NCI-H146 (cell line): ENCODE measurements around the gene ADAM33.

Experiments used
- DNase-seq: peaks from one replicate; lab custom pipeline; 2025; lab: John Stamatoyannopoulos, UW

Gene ADAM33

DNA sequence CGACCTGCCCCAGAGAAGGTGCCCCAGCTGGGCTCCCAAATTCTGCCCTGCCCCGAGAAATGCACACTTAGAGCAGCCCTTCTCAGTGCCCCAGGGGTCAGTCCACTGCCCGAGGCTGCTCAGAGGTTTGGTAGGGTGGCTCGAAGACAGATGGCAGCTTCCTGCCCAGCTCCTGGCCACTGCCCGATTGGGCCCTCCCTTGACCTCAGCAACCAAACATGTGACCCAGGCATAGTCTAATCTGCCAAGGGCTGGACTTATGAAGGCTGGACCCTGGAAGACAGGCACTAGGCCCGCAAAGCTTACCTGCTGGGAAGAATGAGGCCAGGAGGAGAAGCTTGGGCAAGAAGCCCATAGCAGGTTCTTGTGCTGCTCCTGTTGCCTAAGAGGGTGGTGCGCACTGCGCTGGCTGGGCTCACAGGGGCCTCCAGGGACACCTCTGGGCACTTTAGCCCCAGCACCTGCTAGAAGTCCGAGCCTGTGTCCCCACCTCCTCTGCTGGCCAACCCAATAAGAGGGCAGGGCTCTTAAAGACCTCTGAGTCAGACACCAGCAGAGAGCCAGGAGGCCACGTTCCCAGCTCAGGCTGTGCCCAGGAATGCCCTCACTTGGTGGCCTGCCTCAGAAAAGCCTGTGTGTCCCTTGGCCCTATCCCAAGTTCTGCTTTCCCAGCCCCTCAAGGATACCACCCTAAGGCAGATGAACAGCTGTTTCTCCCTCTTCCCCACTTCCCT lies 25.1 kb upstream of the ADAM33 start:
- DNase-seq: no peak

DNA sequence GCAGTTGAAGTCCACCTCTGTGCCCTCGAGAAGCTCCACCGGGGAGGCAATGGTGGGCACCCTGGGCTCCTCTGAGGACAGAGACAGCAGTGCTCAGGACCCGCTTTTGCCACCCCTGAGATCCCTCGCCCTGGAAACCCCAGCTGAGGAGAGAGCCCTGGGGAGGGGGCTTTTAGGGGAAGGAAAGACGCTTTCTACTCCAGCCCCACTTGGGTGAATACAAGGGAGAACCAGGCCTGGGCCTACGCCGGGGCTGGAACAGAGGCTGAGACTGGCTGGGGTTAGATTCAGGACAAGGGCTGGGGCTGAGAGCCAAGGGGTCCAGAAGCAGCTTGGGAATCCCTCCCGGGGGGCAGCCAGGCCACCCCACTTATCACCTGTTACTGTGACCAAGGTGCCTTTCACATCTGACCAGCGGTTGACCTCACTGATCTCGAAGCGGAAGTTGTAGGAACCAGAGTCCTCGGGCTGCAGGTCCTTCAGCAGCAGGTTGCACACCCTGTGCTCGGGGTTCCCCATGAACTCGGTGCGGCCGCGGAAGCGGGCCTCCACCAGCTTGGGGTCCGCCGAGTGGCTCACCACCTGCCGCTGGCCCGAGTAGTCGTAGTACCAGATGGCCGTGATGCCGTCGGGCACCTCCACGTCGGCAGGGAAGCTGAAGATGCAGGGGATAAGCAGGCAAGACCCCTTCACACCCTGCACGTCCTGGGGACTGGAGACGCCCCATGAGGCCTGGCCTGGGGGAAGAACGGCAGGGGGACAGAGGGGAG lies 24.3 kb upstream of the ADAM33 start:
- no peak for DNase-seq

DNA sequence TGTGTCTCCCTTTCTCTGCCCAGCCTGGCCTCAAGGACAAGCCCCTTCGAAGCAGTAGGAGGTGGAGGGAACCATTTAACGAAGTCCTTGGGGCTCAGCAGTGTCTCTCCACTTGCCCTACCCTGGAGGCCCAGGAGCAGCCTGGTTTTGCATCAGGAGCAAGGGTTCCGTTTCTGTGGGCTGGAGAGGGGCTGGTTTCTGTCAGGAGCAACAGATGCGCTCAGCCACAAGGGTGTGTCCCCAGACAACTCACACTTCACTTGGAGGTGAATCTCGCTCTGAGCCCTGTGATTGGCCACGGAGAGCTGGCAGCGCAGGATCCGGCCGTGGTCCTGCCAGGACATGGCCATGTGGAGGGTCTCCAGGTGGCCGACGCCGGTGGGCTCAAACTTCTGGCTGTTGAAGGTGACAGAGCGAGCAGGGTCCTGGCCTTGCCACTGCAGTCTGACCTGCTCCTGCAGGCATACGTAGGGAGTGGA lies 23.7 kb upstream of the ADAM33 start:
- DNase-seq: no peak

DNA sequence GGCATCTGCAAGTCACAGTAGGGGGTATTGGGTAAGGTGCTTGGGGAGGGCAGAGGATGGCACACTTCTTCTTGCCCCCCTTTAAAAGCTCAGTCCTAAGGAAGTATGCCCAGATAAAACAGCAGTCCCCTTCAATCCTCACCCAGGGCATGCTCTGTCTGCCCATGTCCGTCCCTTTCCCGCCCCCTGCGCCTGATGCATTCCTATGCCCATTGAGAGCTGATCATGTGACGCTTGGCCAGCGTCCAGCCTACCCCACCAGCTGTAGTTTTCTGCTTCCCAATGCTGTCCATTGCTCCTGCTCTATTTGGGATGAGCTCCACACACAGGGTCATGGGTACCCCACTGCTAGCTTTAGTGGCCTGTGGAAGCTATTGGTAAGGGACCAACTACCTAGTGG lies 22.3 kb upstream of the ADAM33 start:
- no peak for DNase-seq

DNA sequence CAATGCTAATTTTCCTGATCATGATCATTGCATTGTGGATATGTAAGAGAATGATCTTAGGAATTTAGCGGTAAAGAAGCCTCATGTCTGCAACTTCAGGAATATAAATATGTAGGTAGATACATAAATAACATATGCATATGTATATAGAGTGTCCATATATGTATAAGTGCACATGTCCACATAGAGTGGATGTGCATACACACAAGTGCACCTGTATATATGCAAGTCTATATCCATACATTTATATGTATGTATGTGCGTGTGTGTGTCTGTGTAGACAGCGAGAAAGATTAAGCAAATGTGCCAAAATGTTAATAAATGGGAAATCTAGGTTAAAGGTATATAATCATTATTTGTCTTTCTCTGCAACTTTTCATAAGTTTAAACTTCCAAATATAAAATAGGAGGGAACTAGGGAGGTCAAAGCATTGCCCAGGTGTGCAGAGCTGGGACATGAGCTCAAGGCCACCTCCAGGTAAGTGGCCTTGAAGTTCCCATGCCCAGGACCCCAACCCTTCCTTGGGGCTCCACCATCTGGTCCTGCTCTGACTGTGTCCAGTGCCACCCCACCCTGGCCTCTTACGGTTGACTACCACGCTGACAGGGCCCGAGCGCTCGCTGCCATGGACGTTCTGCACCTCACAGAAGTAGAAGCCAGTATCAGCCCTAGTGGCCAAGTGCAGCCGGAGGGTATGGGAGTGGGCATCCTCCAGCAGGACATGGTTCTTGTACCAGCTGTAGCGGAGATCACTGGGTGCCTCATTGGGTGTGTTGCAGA lies 21.0 kb upstream of the ADAM33 start:
- no peak for DNase-seq

DNA sequence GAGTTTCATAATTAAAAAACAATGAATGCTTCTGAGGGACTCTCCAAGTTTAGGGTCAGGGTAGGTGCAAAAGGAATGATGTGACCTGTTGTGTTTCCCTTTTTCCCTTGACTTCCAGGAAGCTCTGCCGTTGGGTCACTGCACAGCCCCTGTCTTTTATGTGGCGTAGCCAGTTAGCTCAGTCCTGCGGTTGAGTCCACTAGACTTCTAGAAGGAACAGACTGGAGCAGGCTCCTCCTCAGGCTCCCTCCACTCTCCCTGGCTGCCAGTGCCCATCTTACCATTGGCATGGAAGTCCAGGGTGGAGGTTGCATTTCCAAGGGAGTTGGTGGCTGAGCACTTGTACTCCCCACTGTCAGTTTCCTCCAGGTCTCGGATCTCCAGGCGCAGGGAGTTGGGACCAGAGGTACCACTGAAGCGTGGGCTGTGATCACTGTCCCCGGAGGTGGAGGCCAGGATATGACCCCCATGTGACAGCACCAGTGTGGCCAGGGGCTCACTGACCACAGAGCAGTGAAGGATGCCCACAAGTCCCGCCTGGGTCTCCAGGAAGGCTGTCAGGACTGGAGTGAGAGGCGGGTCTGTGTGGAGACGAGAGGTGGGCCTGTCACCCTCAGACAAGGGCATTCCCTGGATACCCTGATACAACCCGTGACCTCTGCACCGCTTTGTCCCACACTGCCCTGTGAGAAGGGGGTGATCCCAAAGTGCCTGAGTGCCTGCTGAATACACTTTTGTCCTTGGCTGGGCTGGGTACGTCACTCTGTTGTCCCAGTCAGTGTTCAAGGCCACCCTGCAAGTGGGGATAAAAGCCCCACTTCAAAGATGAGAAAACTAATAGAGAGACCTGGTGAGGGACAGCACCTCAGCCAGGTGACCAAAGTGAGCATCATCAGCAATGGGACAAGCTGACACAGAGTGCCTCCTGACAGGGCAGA lies 19.5 kb upstream of the ADAM33 start:
- DNase-seq: no peak

DNA sequence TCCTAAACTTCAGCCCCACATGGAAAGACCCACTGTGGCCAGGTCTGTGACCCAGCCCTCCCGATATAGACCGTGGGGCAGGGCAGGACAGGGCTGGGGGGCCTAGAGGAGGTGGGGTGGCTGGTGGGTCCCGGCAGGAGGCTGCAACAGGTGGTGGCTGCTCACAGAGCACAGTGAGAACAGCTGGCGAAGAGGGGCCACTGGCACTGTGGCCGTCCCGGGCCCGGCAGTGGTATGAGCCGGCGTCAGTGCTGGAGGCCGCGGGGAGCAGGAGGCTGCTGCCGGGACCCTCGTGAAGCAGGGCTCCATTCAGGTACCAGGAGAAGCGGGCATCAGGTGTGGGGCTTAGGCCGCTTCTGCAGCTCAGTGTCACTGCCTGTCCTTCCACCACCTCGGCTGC lies 17.2 kb upstream of the ADAM33 start:
- DNase-seq: no peak

DNA sequence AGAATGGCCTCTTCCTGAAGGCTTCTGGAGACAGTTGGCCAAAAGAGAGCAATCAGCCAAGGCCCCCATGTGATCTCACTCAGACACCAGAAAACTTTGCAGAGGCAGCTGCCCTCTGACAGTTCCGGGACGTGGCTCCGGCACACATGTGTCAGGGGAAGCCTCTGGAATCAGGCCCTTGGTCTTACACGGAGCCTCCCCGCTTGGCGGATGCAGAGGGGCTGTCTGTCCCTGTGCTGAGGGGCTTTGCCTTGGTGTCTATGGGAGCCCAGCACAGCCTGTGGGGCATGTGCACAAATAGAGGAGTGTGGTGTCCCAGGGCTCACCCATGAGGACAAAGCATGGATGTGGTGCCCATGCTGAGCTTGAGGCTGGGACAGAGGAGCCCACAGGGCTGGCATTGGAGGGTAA lies 16.8 kb upstream of the ADAM33 start:
- no peak for DNase-seq

DNA sequence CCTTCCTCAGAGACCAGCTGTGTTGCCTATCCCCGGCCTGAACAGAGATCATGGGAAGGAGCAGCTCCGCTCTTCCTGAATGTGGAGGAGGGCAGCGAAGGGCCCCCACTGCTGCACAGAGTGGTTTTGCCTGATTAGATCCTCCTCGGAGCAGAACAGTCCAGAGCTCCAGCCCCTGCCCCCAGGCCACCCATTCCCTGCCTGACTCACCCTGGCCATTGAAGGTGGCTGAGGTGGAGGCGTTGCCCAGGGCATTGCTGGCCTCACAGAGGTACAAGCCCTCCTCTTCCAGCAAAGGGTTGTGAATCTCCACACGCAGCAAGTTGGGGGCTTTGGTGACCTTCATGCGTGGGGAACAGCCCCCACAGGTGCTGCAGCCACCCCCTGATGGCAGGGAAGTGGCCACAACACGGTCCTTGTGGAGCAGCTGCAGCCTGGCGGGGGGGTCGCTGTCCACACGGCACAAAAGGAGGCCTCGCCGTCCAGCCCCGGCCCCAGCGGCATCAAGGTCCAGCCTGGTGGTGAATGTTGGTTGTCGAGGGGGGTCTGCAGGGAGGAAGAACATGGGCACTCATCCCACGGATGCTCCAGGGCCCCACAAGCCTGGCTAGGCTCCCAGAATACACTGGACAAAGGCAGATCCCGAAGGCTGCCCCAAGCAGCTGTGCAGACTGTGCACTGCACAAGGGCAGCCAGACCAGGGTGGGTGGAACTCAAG lies 15.9 kb upstream of the ADAM33 start:
- no peak for DNase-seq

DNA sequence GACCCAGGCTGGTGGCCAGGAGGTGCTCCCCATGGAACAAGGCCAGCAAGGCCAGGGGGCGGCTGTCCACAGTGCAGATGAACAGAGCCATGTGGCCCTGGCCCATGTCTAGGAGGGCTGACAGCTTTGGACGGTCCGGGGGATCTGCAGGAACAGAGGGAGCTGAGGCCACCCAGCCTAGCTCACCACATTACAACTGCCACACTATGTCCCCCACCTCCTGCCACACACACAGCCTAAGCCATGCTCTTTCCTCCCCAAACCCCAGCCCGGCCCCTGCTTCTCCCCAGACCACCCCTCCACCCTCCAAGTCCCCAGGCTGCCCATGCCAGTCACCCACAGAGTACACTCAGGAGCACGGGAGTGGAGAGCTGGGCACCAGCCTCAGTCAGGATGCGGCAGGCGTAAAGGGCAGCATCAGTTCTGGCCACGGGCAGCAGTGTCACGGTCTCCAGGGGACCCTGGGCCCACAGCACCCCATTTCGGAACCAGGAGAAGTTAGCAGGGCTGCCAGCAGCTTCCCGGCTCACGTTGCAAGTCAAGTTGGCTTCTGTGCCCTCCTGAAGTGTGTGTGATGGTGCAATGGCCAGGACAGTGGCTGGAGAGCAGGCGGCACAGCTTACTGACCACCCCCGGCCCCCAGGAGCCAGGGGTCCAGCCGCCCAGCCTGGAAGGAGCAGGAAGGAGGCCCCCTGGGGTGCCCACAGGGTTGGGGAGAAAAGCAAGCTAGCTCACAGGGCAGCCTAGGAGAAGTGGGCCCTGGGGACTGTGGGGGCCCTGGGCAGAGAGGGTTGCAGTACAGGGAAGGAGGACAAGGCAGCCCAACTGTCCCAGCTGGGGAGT lies 15.2 kb upstream of the ADAM33 start:
- DNase-seq: no peak

DNA sequence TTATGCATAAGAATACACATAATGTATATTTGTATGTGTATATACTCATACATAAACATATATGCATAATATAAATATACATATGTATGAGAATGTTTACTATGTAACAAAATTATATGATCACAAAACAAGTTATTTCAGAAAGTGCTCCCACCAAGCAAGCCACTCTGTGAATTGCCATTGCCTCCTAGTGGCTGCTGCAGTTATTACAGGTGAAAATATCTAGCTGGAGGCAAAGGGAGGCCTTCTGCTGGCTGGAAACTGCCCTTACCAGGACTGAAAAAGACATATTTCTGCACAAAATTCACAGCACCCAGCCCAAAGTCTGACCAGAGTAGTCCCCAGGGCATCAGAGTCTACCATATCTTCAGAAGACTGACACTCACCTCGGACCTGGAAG lies 14.4 kb upstream of the ADAM33 start:
- no peak for DNase-seq

DNA sequence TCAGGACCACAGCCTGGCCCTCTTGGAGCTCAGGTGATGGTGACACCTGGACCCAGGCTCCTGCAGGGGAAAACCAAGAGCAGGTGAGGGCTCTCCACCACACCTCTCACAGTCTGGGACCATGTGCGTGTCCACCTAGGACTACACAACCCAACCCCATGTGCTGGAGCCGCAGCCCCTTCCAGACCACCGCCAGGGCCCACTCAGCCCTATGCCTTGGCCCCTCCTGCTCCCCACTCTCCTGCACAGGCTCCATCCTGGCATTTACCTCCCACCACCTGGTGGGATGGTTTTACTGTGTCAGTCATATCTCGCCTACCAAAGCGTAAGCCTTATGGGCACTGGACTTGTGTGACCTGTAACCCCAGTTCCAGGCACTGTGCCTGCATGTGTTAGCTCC lies 13.1 kb upstream of the ADAM33 start:
- DNase-seq: no peak

DNA sequence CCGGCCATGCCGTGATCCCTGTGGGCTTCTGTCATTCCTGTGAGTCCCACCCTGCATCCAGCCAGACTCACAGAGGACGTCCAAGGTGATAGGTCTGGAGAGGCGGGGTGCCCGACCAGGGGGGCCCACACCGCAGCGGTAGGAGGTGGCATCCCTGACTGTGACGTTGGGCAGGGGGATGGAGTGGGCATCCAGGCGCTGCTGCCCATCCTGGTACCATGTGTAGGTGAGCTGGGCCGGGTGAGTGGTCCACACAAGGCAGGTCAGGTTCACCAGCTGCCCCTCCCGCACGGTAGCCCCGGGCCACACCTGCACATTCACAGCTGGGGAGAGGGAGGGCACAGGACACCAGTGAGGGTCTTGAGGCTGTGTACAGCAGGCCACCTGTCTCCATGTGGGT lies 11.6 kb upstream of the ADAM33 start:
- DNase-seq: no peak

DNA sequence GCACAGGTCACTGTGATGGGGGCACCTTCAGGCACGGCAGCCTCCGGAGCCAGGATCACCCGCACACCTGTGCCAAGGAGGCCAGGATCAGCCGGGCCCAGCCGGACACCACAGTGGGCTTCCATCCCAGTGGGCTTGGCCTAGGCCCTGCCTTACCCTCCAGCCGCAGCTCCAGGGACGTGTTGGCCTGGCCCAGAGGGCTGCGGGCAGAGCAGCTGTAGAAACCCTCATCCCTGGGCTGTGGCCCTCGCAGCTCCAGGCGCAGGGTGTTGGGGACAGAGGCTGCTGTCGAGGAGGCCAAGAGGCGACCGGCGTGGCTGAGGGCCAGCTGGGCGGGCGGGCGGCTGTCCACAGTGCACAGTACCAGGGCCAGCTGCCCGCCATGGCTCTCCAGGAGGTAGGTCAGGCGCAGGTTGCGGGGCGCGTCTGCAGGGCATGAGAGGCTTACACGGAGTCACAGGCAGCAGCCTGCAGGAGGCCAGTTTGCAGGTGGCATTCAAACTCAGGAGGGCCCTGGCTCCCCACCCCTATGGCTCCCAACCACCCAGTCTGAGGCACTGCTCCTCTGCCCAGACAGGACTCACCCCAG lies 11.0 kb upstream of the ADAM33 start:
- DNase-seq: no peak

DNA sequence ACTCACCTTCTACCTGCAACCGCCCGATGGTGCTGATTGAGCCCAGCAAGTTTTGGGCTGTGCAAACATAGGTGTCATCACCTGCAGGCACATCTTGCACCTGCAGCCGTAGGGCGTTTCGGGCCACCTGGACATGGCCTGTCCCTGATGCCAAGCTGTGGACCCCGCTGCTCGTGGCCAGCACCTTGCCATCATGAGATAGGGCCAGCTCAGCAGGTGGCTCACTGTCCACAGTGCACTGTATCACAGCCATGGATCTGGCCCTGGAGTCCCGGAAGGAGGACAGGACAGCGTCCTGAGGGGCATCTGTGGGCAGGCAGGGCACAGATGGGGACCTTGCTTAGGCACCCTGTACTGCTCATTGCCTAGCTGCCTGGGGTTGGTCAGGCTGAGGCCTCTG lies 10.1 kb upstream of the ADAM33 start:
- peak; percentile 48 for DNase-seq

DNA sequence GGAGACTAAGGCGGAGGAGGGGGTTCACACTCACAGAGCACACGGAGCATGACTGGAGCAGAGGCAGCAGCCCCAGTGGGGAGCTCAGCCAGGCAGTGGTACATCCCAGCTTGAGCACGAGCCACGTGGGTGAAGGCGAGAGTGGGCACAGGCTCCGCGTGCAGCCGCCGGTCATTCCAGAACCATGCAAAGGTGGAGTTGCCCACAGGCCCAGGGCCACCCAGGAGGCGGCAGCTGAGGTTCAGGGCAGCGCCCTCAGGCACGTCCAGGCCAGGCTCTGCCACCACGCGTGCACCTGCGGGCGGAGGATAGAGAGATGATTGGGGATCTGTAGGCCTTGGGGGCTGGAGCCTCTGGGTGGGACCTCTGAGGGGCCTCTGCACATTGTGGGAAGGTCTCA lies 9.5 kb upstream of the ADAM33 start:
- no peak for DNase-seq

DNA sequence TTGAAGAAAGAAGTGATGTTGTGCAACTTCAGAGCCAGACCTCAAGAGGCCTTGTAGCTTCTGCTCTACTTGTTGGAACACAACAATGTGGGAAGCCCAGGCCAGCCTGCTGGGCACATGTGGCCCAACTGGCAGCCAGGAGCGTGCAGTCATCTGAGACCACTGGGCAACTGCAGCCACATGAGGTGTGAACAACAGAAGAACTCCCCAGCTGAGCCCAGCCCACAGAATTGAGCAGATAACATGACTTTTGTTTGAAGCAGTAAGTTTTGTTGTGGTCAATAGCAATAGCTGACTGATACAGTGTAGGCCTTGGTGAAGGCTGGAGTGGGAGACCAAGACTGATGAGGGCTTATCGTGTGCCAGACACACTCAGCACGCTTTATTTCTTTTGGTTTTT lies 8.6 kb upstream of the ADAM33 start:
- DNase-seq: no peak

DNA sequence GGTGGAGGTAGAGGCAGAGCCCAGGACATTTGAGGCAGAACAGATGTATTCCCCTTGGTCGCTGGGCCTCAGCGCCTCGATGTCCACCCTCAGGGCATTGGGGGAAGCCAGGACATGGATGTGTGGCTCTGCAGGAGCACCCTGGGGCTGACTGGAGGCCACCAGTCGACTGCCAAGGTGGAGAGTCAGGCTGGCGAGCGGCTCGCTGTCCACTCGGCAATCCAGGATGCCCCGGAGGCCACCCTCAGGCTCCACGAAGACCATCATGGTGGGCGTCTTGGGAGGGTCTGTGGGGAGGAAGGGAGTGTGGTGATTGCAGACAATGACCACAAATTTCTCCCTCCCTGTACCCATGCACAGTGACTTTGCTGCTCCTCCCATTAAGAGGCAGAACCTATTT lies 8.2 kb upstream of the ADAM33 start:
- DNase-seq: no peak

DNA sequence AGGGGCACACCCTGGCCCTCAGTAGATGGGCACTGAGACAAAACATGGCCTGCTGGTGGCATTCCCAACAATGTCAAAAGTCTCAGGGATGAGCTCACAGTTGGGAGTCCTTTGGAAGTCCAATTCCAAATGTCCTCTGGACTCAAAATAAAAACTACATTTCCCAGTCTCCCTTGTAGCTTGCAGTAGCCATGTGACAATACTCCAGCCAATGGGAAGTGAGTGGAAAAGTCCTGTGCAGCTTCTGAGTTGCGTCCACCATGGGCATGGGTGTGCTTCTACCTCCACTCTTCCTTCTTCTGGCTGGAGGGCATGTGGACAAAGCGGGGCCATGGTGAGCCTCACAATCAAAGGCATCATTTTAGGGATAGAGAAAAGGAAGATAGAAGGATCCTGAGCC lies 5.8 kb upstream of the ADAM33 start:
- no peak for DNase-seq

DNA sequence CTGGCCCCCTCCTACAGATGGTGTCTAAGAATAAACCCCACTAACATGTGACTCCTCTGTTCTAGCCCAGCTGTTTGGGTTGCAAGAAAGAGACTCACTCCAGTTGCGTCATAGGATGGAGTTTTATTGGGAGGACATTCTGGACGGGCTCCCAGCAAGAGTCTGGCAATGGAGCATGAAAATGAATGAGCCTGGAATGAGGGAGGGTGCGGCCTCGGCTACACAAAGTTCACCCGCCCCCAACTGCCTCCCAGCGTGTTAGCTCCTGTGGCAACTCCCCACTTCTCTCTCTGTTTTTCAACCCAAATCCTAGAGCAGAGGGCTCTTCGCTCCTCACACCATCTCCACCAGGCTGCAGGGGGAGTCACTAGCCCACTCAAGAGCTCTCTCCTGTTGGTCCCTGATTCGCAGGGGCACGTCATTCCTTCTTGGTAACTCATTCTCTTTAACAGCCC lies 5.1 kb upstream of the ADAM33 start:
- DNase-seq: no peak
